ENCODE data around the gene GLYATL1. TPM values are rescaled to one million over a fixed set of nuclear protein-coding genes. Genes with fewer than 3 reads are reported as not detected.

The GLYATL1 gene, protein sequence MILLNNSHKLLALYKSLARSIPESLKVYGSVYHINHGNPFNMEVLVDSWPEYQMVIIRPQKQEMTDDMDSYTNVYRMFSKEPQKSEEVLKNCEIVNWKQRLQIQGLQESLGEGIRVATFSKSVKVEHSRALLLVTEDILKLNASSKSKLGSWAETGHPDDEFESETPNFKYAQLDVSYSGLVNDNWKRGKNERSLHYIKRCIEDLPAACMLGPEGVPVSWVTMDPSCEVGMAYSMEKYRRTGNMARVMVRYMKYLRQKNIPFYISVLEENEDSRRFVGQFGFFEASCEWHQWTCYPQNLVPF
- total RNA-seq: not detected

DNA sequence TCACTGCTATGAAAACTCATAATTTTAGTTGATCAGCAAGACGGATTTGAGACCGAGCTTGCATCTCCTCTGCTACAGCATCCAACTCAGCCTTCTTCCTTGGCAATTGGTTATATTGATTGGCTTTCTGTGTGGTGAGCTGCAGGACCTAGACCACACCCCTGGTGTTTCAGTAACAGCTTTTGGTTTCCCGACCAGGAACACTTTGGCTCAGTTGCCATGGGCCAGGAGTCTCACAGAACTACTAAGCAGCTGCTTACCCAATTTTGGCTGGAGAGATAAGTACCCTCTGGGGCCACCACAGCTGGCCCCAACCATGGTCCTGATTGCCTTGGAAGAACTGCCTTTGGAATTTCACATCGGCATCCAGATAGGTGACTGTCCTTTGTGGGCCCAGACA is at the start of gene GLYATL1:
TSS of gene GLYATL1 (plus strand) at position 212 of the 400 bp plus-strand sequence. CDS start 7,600 bp downstream, outside the sequence.
- Histone ChIP-seq H3K4me3 (no peak within 1 kb of the TSS), H3K4me1 (no peaks in the 10 kb centered on the region), H3K9me3 (no peaks in the 10 kb centered on the region), H3K27me3 (no peaks in the 10 kb centered on the region), H3K36me3 (no peaks in the 10 kb centered on the region), H3K27ac (no peak within 1 kb of the TSS)
- TF ChIP-seq, protein P1, sequence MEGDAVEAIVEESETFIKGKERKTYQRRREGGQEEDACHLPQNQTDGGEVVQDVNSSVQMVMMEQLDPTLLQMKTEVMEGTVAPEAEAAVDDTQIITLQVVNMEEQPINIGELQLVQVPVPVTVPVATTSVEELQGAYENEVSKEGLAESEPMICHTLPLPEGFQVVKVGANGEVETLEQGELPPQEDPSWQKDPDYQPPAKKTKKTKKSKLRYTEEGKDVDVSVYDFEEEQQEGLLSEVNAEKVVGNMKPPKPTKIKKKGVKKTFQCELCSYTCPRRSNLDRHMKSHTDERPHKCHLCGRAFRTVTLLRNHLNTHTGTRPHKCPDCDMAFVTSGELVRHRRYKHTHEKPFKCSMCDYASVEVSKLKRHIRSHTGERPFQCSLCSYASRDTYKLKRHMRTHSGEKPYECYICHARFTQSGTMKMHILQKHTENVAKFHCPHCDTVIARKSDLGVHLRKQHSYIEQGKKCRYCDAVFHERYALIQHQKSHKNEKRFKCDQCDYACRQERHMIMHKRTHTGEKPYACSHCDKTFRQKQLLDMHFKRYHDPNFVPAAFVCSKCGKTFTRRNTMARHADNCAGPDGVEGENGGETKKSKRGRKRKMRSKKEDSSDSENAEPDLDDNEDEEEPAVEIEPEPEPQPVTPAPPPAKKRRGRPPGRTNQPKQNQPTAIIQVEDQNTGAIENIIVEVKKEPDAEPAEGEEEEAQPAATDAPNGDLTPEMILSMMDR (IDR thresholded peaks at IDR 0.05): no peak
- DNase-seq (ENCODE audit: low spot score): no peak

DNA sequence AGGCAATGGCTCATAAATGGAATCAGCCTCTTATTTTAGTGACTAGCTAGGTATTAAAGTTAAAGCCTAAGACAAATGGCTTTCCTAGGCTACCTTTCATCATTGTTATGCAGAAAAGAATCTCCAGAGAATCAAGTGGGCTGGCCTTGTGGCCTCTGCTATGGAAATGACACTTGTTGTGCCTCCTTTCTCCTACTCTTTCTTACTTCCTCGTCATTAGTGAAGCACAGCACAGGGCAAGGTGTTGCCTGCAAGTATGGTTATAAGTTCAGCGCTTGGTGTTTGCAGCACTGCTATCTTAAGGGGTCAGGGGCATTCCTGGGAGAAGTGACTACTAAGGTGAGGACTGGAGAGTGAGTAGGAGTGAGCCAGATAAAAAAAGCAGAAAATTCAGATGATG is 45.4 kb upstream of the GLYATL1 start:
- Histone ChIP-seq H3K27ac (no peak overlapping the region), H3K4me1 (no peaks in the 10 kb centered on the region), H3K27me3 (no peaks in the 10 kb centered on the region), H3K9me3 (no peaks in the 10 kb centered on the region), H3K36me3 (no peaks in the 10 kb centered on the region), H3K4me3 (no peak overlapping the region)
- TF ChIP-seq, protein P1 (IDR thresholded peaks at IDR 0.05): no peak
- DNase-seq (ENCODE audit: low spot score): no peak

DNA sequence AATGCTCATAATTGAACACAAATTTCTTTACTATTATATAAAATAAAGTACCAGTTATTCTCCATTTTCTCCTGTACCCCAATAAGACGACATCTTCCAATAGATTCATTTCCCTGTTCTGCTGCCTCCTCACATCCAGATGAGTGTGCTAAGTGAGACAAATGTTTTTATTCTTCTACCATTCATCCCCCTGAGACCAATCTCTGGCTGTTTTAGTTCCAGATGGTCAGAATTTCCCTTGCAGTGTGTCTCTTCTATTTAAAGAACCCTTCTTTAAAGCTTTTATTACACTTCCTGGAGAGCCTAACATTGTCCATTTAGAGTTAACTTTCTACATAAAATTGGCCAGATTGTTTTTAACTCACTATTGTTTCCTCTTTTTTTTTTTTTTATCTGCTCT is 41.2 kb upstream of the GLYATL1 start:
- TF ChIP-seq, protein P1 (IDR thresholded peaks at IDR 0.05): no peak
- Histone ChIP-seq H3K27me3 (no peaks in the 10 kb centered on the region), H3K9me3 (no peaks in the 10 kb centered on the region), H3K4me3 (no peak overlapping the region), H3K4me1 (no peaks in the 10 kb centered on the region), H3K27ac (no peak overlapping the region), H3K36me3 (no peaks in the 10 kb centered on the region)
- no peak for DNase-seq (ENCODE audit: low spot score)

DNA sequence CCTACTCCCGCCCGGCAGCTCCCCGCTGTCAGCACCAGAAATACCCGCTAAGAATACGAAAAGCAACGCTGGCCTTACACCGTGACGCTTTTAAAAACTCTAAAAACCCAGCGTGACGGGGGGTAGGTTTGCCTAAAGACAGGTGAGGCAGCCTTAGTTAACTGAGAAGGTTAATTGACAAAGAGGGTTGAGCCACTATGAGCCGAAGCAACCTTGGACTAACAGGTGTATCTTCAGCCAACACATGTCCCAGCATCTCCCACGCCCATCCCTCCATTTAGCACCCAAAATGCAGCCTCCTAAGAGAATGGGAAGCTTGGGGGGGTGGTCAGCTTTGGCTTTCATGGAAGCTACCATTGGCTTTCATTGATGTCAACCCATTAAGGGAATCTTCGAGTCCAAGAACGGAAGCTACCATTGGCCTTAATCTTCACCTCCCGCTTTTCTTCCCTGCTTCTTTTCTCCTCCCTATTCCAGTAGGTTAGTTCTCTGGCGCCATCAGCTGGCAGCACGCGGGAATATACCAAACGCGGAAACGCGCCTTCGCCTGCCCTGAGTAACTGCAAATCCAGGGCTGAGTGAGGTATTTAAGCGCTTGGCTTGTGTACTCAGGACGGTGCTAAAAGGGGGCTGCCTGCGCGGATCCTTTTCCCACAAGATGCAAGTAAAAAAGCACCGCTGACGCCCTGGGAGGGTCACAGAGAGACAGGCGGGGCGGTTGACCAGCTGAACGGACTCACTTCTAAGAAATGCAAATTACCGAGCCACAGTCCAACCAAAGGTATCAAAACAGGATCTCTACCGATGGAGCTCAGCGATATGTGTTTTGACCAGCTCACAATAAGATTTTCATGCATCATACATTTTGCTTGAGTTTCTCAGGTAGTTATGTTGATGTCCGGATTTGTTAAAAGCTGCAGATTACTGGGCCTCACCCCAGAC is 38.5 kb upstream of the GLYATL1 start:
- no peak overlapping the region for H3K4me3 ChIP-seq
- peak; percentile 71 for DNase-seq (ENCODE audit: low spot score)
- TF ChIP-seq, protein P1 (IDR thresholded peaks at IDR 0.05): peak; percentile 18 to 56
- H3K27me3 ChIP-seq: peaks cover 0 to 4% of the 10 kb centered on the region in 2 donors
- H3K9me3 ChIP-seq: no peaks in the 10 kb centered on the region
- H3K36me3 ChIP-seq: no peaks in the 10 kb centered on the region
- no peak overlapping the region for H3K27ac ChIP-seq
- H3K4me1 ChIP-seq: no peaks in the 10 kb centered on the region

DNA sequence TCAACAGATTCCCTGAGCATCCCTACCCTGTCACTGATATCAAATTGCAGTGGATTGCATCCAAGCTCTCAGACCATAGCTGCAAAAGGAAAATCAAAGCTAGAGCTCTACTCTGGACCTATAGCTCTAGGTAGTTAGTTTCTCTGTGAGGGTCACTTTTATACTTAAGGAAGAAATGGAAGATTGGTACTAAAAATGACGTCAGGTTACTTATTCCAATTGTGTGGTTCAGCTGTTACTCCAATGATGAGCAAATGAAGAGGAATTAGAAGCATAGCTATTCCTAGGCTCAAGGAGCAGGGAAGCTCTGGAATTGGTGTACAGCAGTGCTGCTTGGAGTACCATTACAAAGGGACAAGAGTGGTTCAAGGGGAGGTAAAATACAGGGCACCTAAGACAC is 36.4 kb upstream of the GLYATL1 start:
- Histone ChIP-seq H3K4me1 (no peaks in the 10 kb centered on the region), H3K36me3 (no peaks in the 10 kb centered on the region), H3K27ac (no peak overlapping the region), H3K27me3 (peaks cover 0 to 4% of the 10 kb centered on the region in 2 donors), H3K4me3 (no peak overlapping the region), H3K9me3 (no peaks in the 10 kb centered on the region)
- no peak for DNase-seq (ENCODE audit: low spot score)
- TF ChIP-seq, protein P1 (IDR thresholded peaks at IDR 0.05): no peak
